ENCODE data around the gene LRRC28. TPM values are rescaled to one million over a fixed set of nuclear protein-coding genes. Genes with fewer than 3 reads are reported as not detected.

LRRC28 gene
- 10 to 100 TPM; 56.5 to 82.7 (median 64.2) TPM for total RNA-seq

DNA sequence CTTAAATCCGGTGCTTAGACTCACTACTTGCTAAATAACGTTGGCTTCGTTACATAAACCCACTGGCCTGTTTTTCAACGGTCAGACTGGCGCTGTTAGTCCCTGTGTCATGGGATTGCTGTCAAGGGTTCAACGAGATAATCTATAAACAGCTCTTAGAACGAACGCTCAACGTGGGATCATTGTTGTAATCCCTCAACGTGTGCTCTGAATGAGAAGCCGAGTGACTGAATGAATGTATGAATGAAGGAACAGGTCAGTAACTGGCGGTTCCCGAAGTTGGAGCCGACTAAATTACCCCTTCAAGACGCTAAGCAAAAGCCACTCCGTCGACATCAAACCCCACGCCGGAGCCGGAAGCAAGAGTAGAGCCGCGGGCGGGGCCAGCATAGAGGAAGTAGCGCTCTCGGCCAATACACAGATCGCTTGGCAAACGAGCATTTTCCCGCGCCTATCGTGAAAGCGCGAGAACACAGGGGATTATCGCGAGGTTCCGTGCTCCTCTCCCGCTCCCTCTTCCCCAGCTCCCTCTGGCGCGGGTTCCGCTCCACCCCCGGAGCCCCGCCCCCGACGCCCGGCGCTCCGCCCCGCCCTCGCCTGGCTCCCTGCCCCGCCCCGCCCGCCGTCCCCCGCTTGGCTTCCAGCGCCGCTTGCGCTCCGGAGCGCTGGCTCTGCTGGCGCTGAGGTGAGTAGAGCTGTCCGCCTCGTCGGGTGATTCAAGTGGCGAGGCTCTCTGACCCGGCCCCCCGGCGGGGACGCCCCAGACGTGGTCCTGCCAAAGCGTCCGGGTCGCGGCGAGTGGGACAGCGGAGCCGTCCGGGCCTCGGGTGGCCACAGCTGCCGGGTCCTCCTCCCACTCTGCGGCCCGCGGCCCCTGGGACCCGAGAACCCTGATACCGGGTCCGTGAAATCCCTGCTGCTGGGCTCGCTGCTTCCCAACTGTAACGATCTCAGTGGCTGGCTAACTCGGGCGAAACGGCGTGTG, at the start of gene LRRC28:
Gene LRRC28 (plus strand): TSS at position 625 of the 985 bp plus-strand sequence. CDS start 4,477 bp downstream, outside the sequence.
- H3K27me3 ChIP-seq: no peaks in the 10 kb centered on the region
- intact Hi-C loops (cut with DNase I; ENCODE audit: low total_unique reads) (no loop called here), in situ Hi-C loops (cut with MboI; ENCODE audit: low pct_ligation_motif_present in 1 of 4, low pct_unique_long_range_greater_than_20kb in 1 of 4, low sequenced_read_pairs in 3 of 4) (loop anchor here in 1 of 4 donors (25.0 kb wide), 1 partner anchor 311 kb away; the partner anchor contains the start of gene MEF2A)
- TF ChIP-seq POLR2AphosphoS5 (IDR thresholded peaks at IDR 0.05) (peak; percentile 91 to 99 (median 98)), CTCF (IDR thresholded peaks at IDR 0.05) (no peak), EP300 (IDR thresholded peaks at IDR 0.05; ENCODE audit: low read depth) (no peak), POLR2A (IDR thresholded peaks at IDR 0.05) (peak; percentile 95)
- peaks cover 9 to 57% (median 37%) of the 10 kb centered on the region in 4 donors for H3K4me1 ChIP-seq
- H3K4me3 ChIP-seq: peak within 1 kb of the TSS; percentile 69 to 88 (median 84)
- peak; percentile 99 for DNase-seq
- H3K36me3 ChIP-seq: no peaks in the 10 kb centered on the region
- peak within 1 kb of the TSS; percentile 92 to 95 (median 94) for H3K27ac ChIP-seq
- WGBS, 2 donors (ENCODE audit: low coverage in 1 of 2): 0 to 2% methylated on average over 4 to 58 of the region's 90 CpGs
- no peaks in the 10 kb centered on the region for H3K9me3 ChIP-seq

- in situ Hi-C loops (cut with MboI; ENCODE audit: low pct_ligation_motif_present in 1 of 4, low pct_unique_long_range_greater_than_20kb in 1 of 4, low sequenced_read_pairs in 3 of 4): loop anchor here in 2 of 4 donors (10.0 kb wide), 2 partner anchors 97 to 107 kb away; partner anchors contain the start of gene SYNM (in 1 of the 2)
These were observed 49.1 kb upstream of the LRRC28 start for GRCh38 chr15:99202176-99202552.

DNA sequence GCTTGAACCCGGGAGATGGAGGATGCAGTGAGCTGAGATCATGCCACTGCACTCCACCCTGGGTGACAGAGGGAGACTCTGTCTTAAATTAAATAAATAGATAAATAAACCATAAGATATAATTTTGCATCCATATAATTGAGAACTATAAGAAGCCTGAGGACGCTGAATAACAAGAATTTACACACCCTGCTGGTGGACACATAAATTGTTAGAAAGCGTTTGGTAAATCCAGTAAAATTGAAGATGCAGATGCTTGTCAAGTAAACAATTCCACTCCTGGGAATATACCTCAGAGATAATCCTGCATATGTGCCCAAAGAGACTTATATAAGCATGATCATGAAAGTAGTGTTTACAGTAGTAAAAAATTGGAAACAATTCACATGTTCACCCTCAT, 43.6 kb upstream of the LRRC28 start:
- in situ Hi-C loops (cut with MboI; ENCODE audit: low pct_ligation_motif_present in 1 of 4, low pct_unique_long_range_greater_than_20kb in 1 of 4, low sequenced_read_pairs in 3 of 4) (loop anchor here in 2 of 4 donors (10.0 kb wide), 2 partner anchors 103 to 113 kb away; partner anchors contain the start of gene SYNM (in 1 of the 2)), intact Hi-C loops (cut with DNase I; ENCODE audit: low total_unique reads) (no loop called here)
- WGBS, 2 donors (ENCODE audit: low coverage in 1 of 2): 83 to 84% methylated on average over 2 to 3 of the region's 3 CpGs
- H3K36me3 ChIP-seq: no peaks in the 10 kb centered on the region
- peaks cover 0 to 9% (median 0%) of the 10 kb centered on the region in 4 donors for H3K4me1 ChIP-seq
- H3K27ac ChIP-seq: no peak overlapping the region
- no peak for DNase-seq
- no peaks in the 10 kb centered on the region for H3K9me3 ChIP-seq
- H3K4me3 ChIP-seq: no peak overlapping the region
- no peak for TF ChIP-seq POLR2A (IDR thresholded peaks at IDR 0.05)
- no peaks in the 10 kb centered on the region for H3K27me3 ChIP-seq

More at GRCh38 chr15:99202176-99202552, 49.1 kb upstream of the LRRC28 start:
- no peak for DNase-seq
- no peak overlapping the region for H3K4me3 ChIP-seq
- no peaks in the 10 kb centered on the region for H3K27me3 ChIP-seq
- H3K27ac ChIP-seq: peak overlapping the region in 1 of 4 donors; percentile 19
- 44 to 58% methylated on average over 2 of the region's 2 CpGs for WGBS, 2 donors (ENCODE audit: low coverage in 1 of 2)
- intact Hi-C loops (cut with DNase I; ENCODE audit: low total_unique reads): no loop called here
- H3K9me3 ChIP-seq: no peaks in the 10 kb centered on the region
- H3K4me1 ChIP-seq: no peaks in the 10 kb centered on the region
- no peak for TF ChIP-seq CTCF (IDR thresholded peaks at IDR 0.05)
- no peak for TF ChIP-seq POLR2A (IDR thresholded peaks at IDR 0.05)
- TF ChIP-seq EP300 (IDR thresholded peaks at IDR 0.05; ENCODE audit: low read depth): no peak
- no peak for TF ChIP-seq POLR2AphosphoS5 (IDR thresholded peaks at IDR 0.05)
- H3K36me3 ChIP-seq: peaks cover 0 to 6% (median 2%) of the 10 kb centered on the region in 4 donors

DNA sequence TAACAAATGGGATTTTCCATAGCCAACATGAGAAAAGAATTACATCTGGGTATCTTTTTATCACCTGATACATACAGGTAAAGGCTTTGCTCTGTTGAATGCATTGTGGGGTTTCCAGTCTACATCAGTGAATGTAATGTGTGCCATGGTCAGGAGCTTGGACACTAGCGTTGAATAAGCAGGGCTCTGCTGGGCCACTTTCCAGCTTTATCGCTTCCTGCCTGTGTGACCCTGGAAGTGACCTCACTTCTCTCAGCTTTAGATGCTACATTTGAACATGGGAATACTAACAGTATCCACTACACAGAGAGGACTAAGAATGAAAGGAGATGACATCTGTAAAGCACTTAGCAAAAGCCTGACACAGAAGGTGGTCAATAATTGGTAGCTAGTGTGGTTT, 42.0 kb upstream of the LRRC28 start:
- Histone ChIP-seq H3K36me3 (no peaks in the 10 kb centered on the region), H3K27me3 (no peaks in the 10 kb centered on the region), H3K4me3 (no peak overlapping the region), H3K9me3 (no peaks in the 10 kb centered on the region), H3K27ac (peak overlapping the region in 1 of 4 donors; percentile 3), H3K4me1 (peaks cover 0 to 9% (median 0%) of the 10 kb centered on the region in 4 donors)
- intact Hi-C loops (cut with DNase I; ENCODE audit: low total_unique reads) (no loop called here), in situ Hi-C loops (cut with MboI; ENCODE audit: low pct_ligation_motif_present in 1 of 4, low pct_unique_long_range_greater_than_20kb in 1 of 4, low sequenced_read_pairs in 3 of 4) (loop anchor here in 2 of 4 donors (10.0 kb wide), 2 partner anchors 105 to 115 kb away; partner anchors contain the start of gene SYNM (in 1 of the 2))
- TF ChIP-seq POLR2AphosphoS5 (IDR thresholded peaks at IDR 0.05) (no peak), EP300 (IDR thresholded peaks at IDR 0.05; ENCODE audit: low read depth) (no peak), CTCF (IDR thresholded peaks at IDR 0.05) (no peak), POLR2A (IDR thresholded peaks at IDR 0.05) (no peak)
- DNase-seq: no peak
- 83 to 87% methylated on average over 1 to 2 of the region's 2 CpGs for WGBS, 2 donors (ENCODE audit: low coverage in 1 of 2)
